B cell (primary cell): ENCODE data around the gene OR5AK2. TPM values are rescaled to one million over a fixed set of nuclear protein-coding genes. Genes with fewer than 3 reads are reported as not detected.

Experiments used
- ATAC-seq: fragments of 200-7000 bp; cut with Tn5 transposase; one replicate; pipeline ENCODE4 v1.10.0; 2021; ENCODE audit warnings: low read depth, mild to moderate bottlenecking, moderate number of reproducible peaks, moderate library complexity
- CTCF ChIA-PET: fragments of 350-600 bp; sonication (Branson Sonifier 250); formaldehyde crosslinking; loops from one replicate; lab custom pipeline; 2021; ENCODE audit warnings: antibody characterized with exemption, inconsistent platforms; lab: Charles Lee
- POLR2A ChIA-PET: fragments of 350-600 bp; sonication (Branson Sonifier 250); formaldehyde crosslinking; loops from one replicate; lab custom pipeline; 2021; ENCODE audit warnings: antibody characterized with exemption; lab: Charles Lee
- DNase-seq: peaks from one replicate; pipeline ENCODE4 v3.0.0; 2013
- H2AFZ ChIP-seq: 2 replicates; pipeline ENCODE4 v1.6.1; 2012; ENCODE audit warnings: mild to moderate bottlenecking, low read depth, low read length; ENCODE audit not compliant: insufficient read depth, poor library complexity, severe bottlenecking
- H3K27ac ChIP-seq, 2 donors: 1 replicate in 1 of 2; 2 replicates in 1 of 2; pipeline ENCODE4 v1.5.1; 2012 to 2013; ENCODE audit warnings: low read length in 2 of 2, mild to moderate bottlenecking in 2 of 2, moderate library complexity in 1 of 2
- H3K27me3 ChIP-seq, 4 experiments: fragments of 200-600 bp in 1 of 4; sonication (generic) in 1 of 4; replicated peaks in 1 of 4; 1 replicate in 2 of 4; 2 replicates in 2 of 4; pipeline versions ENCODE4 v1.6.1 to v1.7.0; 2013 to 2016; ENCODE audit warnings: low read length in 3 of 4, mild to moderate bottlenecking in 2 of 4, mixed read lengths in 1 of 4, moderate library complexity in 1 of 4; ENCODE audit not compliant: insufficient read depth in 4 of 4, control insufficient read depth in 3 of 4; ENCODE audit errors: control extremely low read depth in 1 of 4
- H3K36me3 ChIP-seq, 2 experiments: replicated peaks in 1 of 2; 1 replicate in 1 of 2; 2 replicates in 1 of 2; pipeline versions ENCODE4 v1.6.1 to v1.7.1; 2013; ENCODE audit warnings: low read length in 1 of 2; ENCODE audit not compliant: insufficient read depth in 2 of 2, control insufficient read depth in 1 of 2; ENCODE audit errors: control extremely low read depth in 1 of 2, extremely low read depth in 1 of 2
- H3K4me1 ChIP-seq, 2 donors: fragments of 200-600 bp in 1 of 2; sonication (generic) in 1 of 2; 1 replicate in 1 of 2; 2 replicates in 1 of 2; pipeline versions ENCODE4 v1.5.1 to v1.6.1; 2013 to 2017; ENCODE audit warnings: low read length in 2 of 2; ENCODE audit not compliant: control insufficient read depth in 2 of 2, insufficient read depth in 2 of 2
- H3K4me2 ChIP-seq: replicated peaks from 2 replicates; pipeline ENCODE3; 2012; ENCODE audit warnings: mild to moderate bottlenecking, low read depth, low read length; ENCODE audit not compliant: poor library complexity, severe bottlenecking
- H3K4me3 ChIP-seq, 5 experiments: fragments of 200-600 bp in 1 of 5; sonication (generic) in 1 of 5; 1 replicate in 3 of 5; 2 replicates in 2 of 5; pipeline versions ENCODE4 v1.5.1 to v1.7.0; 2011 to 2016; ENCODE audit warnings: low read length in 4 of 5, mild to moderate bottlenecking in 4 of 5, low read depth in 2 of 5, control low read depth in 1 of 5, moderate library complexity in 1 of 5; ENCODE audit not compliant: insufficient read depth in 1 of 5; ENCODE audit errors: control extremely low read depth in 1 of 5, extremely low read depth in 1 of 5
- H3K79me2 ChIP-seq: fragments of 200-600 bp; sonication (generic); one replicate; pipeline ENCODE4 v1.6.0; 2016; ENCODE audit warnings: low read length; ENCODE audit not compliant: control insufficient read depth, insufficient read depth
- H3K9ac ChIP-seq: fragments of 200-600 bp; sonication (generic); 2 replicates; pipeline ENCODE4 v1.6.1; 2017; ENCODE audit warnings: mild to moderate bottlenecking, low read length, moderate library complexity
- H3K9me3 ChIP-seq, 3 donors: one replicate each; pipeline versions ENCODE4 v1.6.1 to v1.7.1; 2013; ENCODE audit warnings: low read length in 2 of 3; ENCODE audit not compliant: control insufficient read depth in 2 of 3, insufficient read depth in 1 of 3; ENCODE audit errors: control extremely low read depth in 1 of 3
- H4K20me1 ChIP-seq: 2 replicates; pipeline ENCODE4 v1.6.0; 2012; ENCODE audit warnings: mild to moderate bottlenecking, low read length; ENCODE audit not compliant: insufficient read depth, control insufficient read depth, poor library complexity, severe bottlenecking
- H3K27ac Mint-ChIP-seq: one replicate; pipeline ENCODE4 v1.8.0; 2021; ENCODE audit warnings: mixed read lengths
- H3K27me3 Mint-ChIP-seq: one replicate; pipeline ENCODE4 v1.8.0; 2021; ENCODE audit warnings: mixed read lengths
- H3K4me1 Mint-ChIP-seq: one replicate; pipeline ENCODE4 v1.8.0; 2021; ENCODE audit warnings: mixed read lengths
- H3K4me3 Mint-ChIP-seq: one replicate; pipeline ENCODE4 v1.8.0; 2021; ENCODE audit warnings: mixed read lengths
- H3K9me3 Mint-ChIP-seq: one replicate; pipeline ENCODE4 v1.8.0; 2022; ENCODE audit warnings: mixed read lengths; ENCODE audit not compliant: insufficient read depth
- EZH2 ChIP-seq: IDR thresholded peaks from 2 replicates; pipeline ENCODE4 v1.6.1; 2012; ENCODE audit warnings: borderline replicate concordance, low read depth, mild to moderate bottlenecking, moderate library complexity, low read length; ENCODE audit not compliant: insufficient read depth, poor library complexity, severe bottlenecking
- WGBS: methylation state at CpG from one replicate; pipeline ENCODE4 v1.1.5; 2013; ENCODE audit warnings: missing lambda C conversion rate; ENCODE audit not compliant: insufficient coverage; 5-methylcytosine and 5-hydroxymethylcytosine counted together
- intact Hi-C: fragments of 100-400 bp; cut with micrococcal nuclease; formaldehyde crosslinking; loops from one replicate; pipeline ENCODE4 v1.10.0; 2022
- polyA plus RNA-seq: library from polyadenylated mRNA; depleted of rRNA; stranded (reverse); fragments of >200 nt; gene quantifications from 2 replicates; pipeline ENCODE4 v1.2.3, GENCODE V29; 2012
- total RNA-seq, 2 donors: library from RNA; stranded (reverse); fragments of 120-200 nt in 1 of 2; gene quantifications; 1 replicate in 1 of 2; 2 replicates in 1 of 2; pipeline versions ENCODE4 v1.2.3 to v1.2.4, GENCODE V29; 2013 to 2022
- TF ChIP-seq, protein P1 (sequence below): fragments of 200-600 bp; IDR thresholded peaks from one replicate; pipeline ENCODE4 v1.8.0; 2022; ENCODE audit warnings: antibody characterized with exemption, mild to moderate bottlenecking

OR5AK2 gene
- total and polyA plus RNA-seq, 2 donors (not counting 1 experiment from before 2014, with no cell fraction given) = not detected

GRCh38 chr11:57031556-57031955 lies 42.8 kb downstream of the OR5AK2 start:
- Histone ChIP-seq H3K27ac (no peak overlapping the region), H3K36me3 (no peaks in the 10 kb centered on the region), H3K4me3 (no peak overlapping the region), H2AFZ (no peak overlapping the region), H3K79me2 (no peaks in the 10 kb centered on the region), H3K4me2 (no peak overlapping the region), H3K4me1 (no peaks in the 10 kb centered on the region), H3K27me3 (no peaks in the 10 kb centered on the region), H3K9me3 (no peaks in the 10 kb centered on the region), H4K20me1 (no peaks in the 10 kb centered on the region), H3K9ac (no peak overlapping the region)
- no peak overlapping the region for H3K4me3 Mint-ChIP-seq
- intact Hi-C loops = no loop called here
- WGBS = no CpG with 5 or more reads among the region's 2 CpGs
- no peak overlapping the region for H3K27ac Mint-ChIP-seq
- no peak for TF ChIP-seq EZH2
- TF ChIP-seq, protein P1, sequence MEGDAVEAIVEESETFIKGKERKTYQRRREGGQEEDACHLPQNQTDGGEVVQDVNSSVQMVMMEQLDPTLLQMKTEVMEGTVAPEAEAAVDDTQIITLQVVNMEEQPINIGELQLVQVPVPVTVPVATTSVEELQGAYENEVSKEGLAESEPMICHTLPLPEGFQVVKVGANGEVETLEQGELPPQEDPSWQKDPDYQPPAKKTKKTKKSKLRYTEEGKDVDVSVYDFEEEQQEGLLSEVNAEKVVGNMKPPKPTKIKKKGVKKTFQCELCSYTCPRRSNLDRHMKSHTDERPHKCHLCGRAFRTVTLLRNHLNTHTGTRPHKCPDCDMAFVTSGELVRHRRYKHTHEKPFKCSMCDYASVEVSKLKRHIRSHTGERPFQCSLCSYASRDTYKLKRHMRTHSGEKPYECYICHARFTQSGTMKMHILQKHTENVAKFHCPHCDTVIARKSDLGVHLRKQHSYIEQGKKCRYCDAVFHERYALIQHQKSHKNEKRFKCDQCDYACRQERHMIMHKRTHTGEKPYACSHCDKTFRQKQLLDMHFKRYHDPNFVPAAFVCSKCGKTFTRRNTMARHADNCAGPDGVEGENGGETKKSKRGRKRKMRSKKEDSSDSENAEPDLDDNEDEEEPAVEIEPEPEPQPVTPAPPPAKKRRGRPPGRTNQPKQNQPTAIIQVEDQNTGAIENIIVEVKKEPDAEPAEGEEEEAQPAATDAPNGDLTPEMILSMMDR = no peak
- ChIA-PET POLR2A (no interaction called here), CTCF (no interaction called here)
- no peaks in the 10 kb centered on the region for H3K9me3 Mint-ChIP-seq
- no peaks in the 10 kb centered on the region for H3K27me3 Mint-ChIP-seq
- DNase-seq (no peak), ATAC-seq (no peak)
- H3K4me1 Mint-ChIP-seq = no peaks in the 10 kb centered on the region

Other genes starting within 250 kb of the OR5AK2 start
- gene OR9G4, start 240.2 kb upstream of the OR5AK2 start, total RNA-seq = not detected in 2 replicates
- gene OR9G4, start 240.2 kb upstream of the OR5AK2 start, polyA plus RNA-seq = not detected in 2 replicates
- not detected in 2 replicates for gene LRRC55, start 193.0 kb downstream of the OR5AK2 start, total RNA-seq
- gene LRRC55, start 193.0 kb downstream of the OR5AK2 start, polyA plus RNA-seq = not detected in 2 replicates
- not detected in 2 replicates for gene APLNR, start 248.3 kb downstream of the OR5AK2 start, total RNA-seq
- not detected in 2 replicates for gene APLNR, start 248.3 kb downstream of the OR5AK2 start, polyA plus RNA-seq